RWPE2 (cell line): ENCODE measurements around the gene SMCHD1.

ENCODE experiments used
- ATAC-seq: fragments of 200-7000 bp; cut with Tn5 transposase; 3 replicates; pipeline ENCODE4 v1.9.1; 2021; ENCODE audit warnings: low read depth
- DNase-seq: peaks from one replicate; pipeline ENCODE4 v3.0.0-alpha.2; 2020; ENCODE audit warnings: low spot score
- H3K27ac ChIP-seq: fragments of 450-650 bp; 2 replicates; pipeline ENCODE4 v1.5.1; 2017; ENCODE audit warnings: mild to moderate bottlenecking; ENCODE audit not compliant: poor library complexity, severe bottlenecking
- H3K27me3 ChIP-seq: fragments of 250-450 bp; sonication (Bioruptor Pico); 2 replicates; pipeline ENCODE4 v1.5.1; 2021; ENCODE audit warnings: mild to moderate bottlenecking, moderate library complexity; ENCODE audit not compliant: insufficient read depth, poor library complexity, severe bottlenecking
- H3K36me3 ChIP-seq: fragments of 250-450 bp; sonication (Bioruptor Pico); 2 replicates; pipeline ENCODE4 v1.5.1; 2020; ENCODE audit warnings: low read depth, mild to moderate bottlenecking, moderate library complexity
- H3K4me1 ChIP-seq: fragments of 250-450 bp; sonication (Bioruptor Pico); 2 replicates; pipeline ENCODE4 v1.5.1; 2021; ENCODE audit warnings: mild to moderate bottlenecking, moderate library complexity; ENCODE audit not compliant: insufficient read depth, poor library complexity, severe bottlenecking
- H3K4me3 ChIP-seq: fragments of 250-450 bp; sonication (Bioruptor Pico); 2 replicates; pipeline ENCODE4 v1.5.1; 2021; ENCODE audit warnings: mild to moderate bottlenecking, moderate library complexity; ENCODE audit not compliant: severe bottlenecking
- H3K9me3 ChIP-seq: fragments of 250-450 bp; sonication (Bioruptor Pico); 2 replicates; pipeline ENCODE4 v1.5.1; 2021; ENCODE audit warnings: mild to moderate bottlenecking, moderate library complexity; ENCODE audit not compliant: severe bottlenecking
- CTCF ChIP-seq: fragments of 450-650 bp; IDR thresholded peaks from one replicate; pipeline ENCODE4 v1.5.1; 2017; ENCODE audit warnings: mild to moderate bottlenecking, moderate library complexity; ENCODE audit not compliant: poor library complexity, severe bottlenecking

SMCHD1 gene

DNA sequence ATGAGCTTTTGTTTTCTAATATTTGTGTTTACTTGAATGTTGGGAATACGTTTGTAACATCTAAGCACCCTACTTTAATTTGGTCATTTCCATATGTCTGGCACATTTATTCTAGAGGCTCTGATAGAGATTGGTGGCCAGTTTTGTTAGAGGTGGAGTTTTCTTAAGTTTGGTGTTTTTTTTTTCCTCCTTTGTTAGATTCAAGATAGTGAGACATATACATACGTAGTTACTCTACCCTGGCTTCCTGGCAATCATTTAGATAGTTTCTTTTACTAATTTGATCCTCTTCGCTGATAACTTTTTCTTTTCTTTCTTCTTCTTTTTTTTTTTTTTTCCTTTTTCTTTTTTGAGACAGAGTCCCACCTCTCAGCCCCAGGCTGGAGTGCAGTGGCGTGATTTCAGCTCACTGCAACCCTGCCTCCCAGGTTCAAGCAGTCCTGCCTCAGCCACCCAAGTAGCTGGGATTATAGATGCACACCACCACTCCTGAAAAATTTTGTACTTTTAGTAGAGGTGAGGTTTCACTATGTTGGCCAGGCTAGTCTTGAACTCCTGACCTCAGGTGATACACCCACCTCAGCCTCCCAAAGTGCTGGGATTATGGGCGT is 26.6 kb downstream of the SMCHD1 start:
- no peak for ATAC-seq
- Histone ChIP-seq H3K27ac (no peak overlapping the region), H3K36me3 (peaks cover 61% of the 10 kb centered on the region)

DNA sequence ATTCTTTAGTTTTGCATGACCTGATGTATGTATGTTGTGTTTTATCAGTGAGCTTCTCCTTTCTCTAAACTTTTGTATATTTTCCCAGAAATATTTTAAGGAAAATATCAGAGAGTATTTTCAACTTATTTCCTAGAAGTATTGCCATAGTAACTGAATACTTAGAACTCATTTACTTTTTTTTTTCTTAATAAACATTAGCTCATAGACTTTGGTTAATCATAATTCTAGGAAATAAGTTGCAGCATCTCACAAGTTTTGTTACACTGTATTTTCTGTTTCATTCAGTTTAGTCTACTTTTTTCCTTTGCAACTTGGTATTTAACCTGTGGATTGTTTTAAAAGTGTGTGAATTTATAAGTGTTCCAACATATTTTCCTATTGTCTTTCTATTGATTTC is 27.5 kb downstream of the SMCHD1 start:
- ATAC-seq (no peak), DNase-seq (no peak)
- no peak for TF ChIP-seq CTCF
- no peak overlapping the region for H3K27ac ChIP-seq
- peaks cover 62% of the 10 kb centered on the region for H3K36me3 ChIP-seq
- peaks cover 6% of the 10 kb centered on the region for H3K9me3 ChIP-seq
- no peaks in the 10 kb centered on the region for H3K4me1 ChIP-seq
- no peak overlapping the region for H3K4me3 ChIP-seq
- no peaks in the 10 kb centered on the region for H3K27me3 ChIP-seq

More for the DNA sequence above, 26.6 kb downstream of the SMCHD1 start:
- no peak for TF ChIP-seq CTCF
- Histone ChIP-seq H3K4me3 (no peak overlapping the region), H3K27me3 (no peaks in the 10 kb centered on the region), H3K9me3 (peaks cover 6% of the 10 kb centered on the region), H3K4me1 (no peaks in the 10 kb centered on the region)
- no peak for DNase-seq

- DNase-seq, result no peak
- H3K4me3 ChIP-seq, result no peak overlapping the region
- H3K27ac ChIP-seq, result no peak overlapping the region
- no peaks in the 10 kb centered on the region for H3K4me1 ChIP-seq
- TF ChIP-seq CTCF, result no peak
- peaks cover 76% of the 10 kb centered on the region for H3K36me3 ChIP-seq
- H3K9me3 ChIP-seq, result peaks cover 6% of the 10 kb centered on the region
- no peak for ATAC-seq
- no peaks in the 10 kb centered on the region for H3K27me3 ChIP-seq
Observed at GRCh38 chr18:2686349-2686968, 30.9 kb downstream of the SMCHD1 start.

DNA sequence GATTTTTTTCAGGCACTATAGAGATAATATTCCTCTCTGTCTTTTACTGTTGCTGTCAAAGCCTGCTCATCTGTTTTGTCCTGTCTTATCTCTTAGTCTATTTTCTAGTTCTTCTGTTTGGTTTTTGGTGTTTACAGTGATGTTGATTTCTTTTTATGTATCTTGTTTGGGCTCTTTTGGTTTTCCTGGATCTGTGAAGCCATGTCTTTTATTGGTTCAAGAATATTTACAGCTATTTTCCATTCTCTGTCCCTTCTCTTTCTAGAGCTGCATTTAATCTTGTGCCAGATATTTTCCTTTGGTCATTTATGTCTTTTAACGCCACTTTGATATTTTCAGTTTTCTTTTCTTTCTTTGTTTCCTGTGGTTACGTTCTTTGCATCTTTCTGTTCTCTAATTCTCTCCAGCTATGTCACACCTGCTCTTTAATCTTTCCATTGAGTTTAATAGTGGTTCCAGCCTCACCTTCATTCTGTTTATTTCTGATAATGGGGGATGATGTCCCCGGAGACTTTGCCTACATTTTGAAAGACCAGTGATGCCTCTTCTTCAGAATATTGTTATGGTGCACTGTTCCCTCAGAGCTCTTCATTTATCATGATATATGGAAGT is 32.0 kb downstream of the SMCHD1 start:
- Histone ChIP-seq H3K4me3 (no peak overlapping the region), H3K36me3 (peaks cover 81% of the 10 kb centered on the region), H3K4me1 (no peaks in the 10 kb centered on the region), H3K27me3 (no peaks in the 10 kb centered on the region), H3K9me3 (peaks cover 6% of the 10 kb centered on the region), H3K27ac (no peak overlapping the region)
- TF ChIP-seq CTCF, result no peak
- no peak for DNase-seq
- ATAC-seq, result no peak

- Histone ChIP-seq H3K4me1 (no peaks in the 10 kb centered on the region), H3K9me3 (no peaks in the 10 kb centered on the region), H3K4me3 (no peak overlapping the region), H3K27ac (no peak overlapping the region), H3K27me3 (no peaks in the 10 kb centered on the region), H3K36me3 (peaks cover 87% of the 10 kb centered on the region)
- DNase-seq (no peak), ATAC-seq (no peak)
- TF ChIP-seq CTCF, result no peak
Observed at GRCh38 chr18:2692508-2692907, 37.0 kb downstream of the SMCHD1 start.
